Stomach (tissue), 9 donors: ENCODE data around the gene DCBLD1. TPM values are rescaled to one million over a fixed set of nuclear protein-coding genes. Genes with fewer than 3 reads are reported as not detected.

Experiments used
- DNase-seq, 2 donors: peaks; one replicate each; pipeline versions ENCODE4 v3.0.0 to v3.0.0-alpha.2; 2013 to 2019
- H3K27ac ChIP-seq, 5 donors: fragments of 200-600 bp in 4 of 5; sonication (generic) in 4 of 5; one replicate each; pipeline ENCODE4 v1.5.1; 2013 to 2019; ENCODE audit warnings: mild to moderate bottlenecking in 1 of 5, moderate library complexity in 1 of 5
- H3K27me3 ChIP-seq, 3 donors: fragments of 200-600 bp; sonication (generic); one replicate each; pipeline ENCODE4 v1.5.1; 2017 to 2019; ENCODE audit warnings: mixed run types in 1 of 3
- H3K36me3 ChIP-seq, 4 donors: fragments of 200-600 bp; sonication (generic); 1 replicate in 3 of 4; 2 replicates in 1 of 4; pipeline ENCODE4 v1.5.1; 2016 to 2019
- H3K4me1 ChIP-seq, 4 donors: fragments of 200-600 bp; sonication (generic); one replicate each; pipeline ENCODE4 v1.5.1; 2016 to 2019
- H3K4me3 ChIP-seq, 4 donors: fragments of 200-600 bp; sonication (generic) in 3 of 4; one replicate each; pipeline ENCODE4 v1.5.1; 2016 to 2019; ENCODE audit warnings: mild to moderate bottlenecking in 1 of 4
- H3K9me3 ChIP-seq, 4 donors: fragments of 200-600 bp; sonication (generic); one replicate each; pipeline ENCODE4 v1.5.1; 2016 to 2019
- EP300 ChIP-seq: sonication (generic); formaldehyde crosslinking; IDR thresholded peaks from one replicate; pipeline ENCODE4 v1.6.1; 2017; ENCODE audit warnings: antibody characterized with exemption
- POLR2A ChIP-seq, 4 donors: fragments of 450-650 bp; IDR thresholded peaks; one replicate each; pipeline ENCODE4 v1.6.1; 2016; ENCODE audit warnings: antibody characterized with exemption in 4 of 4, control low read depth in 2 of 4, mild to moderate bottlenecking in 1 of 4, moderate library complexity in 1 of 4
- POLR2AphosphoS5 ChIP-seq, 3 donors: sonication (generic); formaldehyde crosslinking; IDR thresholded peaks; one replicate each; pipeline ENCODE4 v1.6.1; 2016; ENCODE audit warnings: antibody characterized with exemption in 3 of 3
- WGBS, 5 donors: extraction: QIAGEN DNeasy Blood & Tissue Kit in 3 of 5; methylation state at CpG; one replicate each; pipeline versions ENCODE4 v1.1.5 to v1.1.7; 2013 to 2018; 5-methylcytosine and 5-hydroxymethylcytosine counted together
- intact Hi-C: fragments of 100-400 bp; cut with DNase I; formaldehyde crosslinking; loops from one replicate; pipeline ENCODE4 v1.15.1; 2023; ENCODE audit warnings: low total_unique reads
- polyA plus RNA-seq, 3 donors: library from polyadenylated mRNA; stranded (reverse); fragments of 200-250 nt; gene quantifications; one replicate each; pipeline ENCODE4 v1.2.3, GENCODE V29; 2013
- total RNA-seq, 5 donors: library from RNA; depleted of rRNA; stranded (reverse); fragments of >200 nt; gene quantifications; one replicate each; pipeline versions ENCODE4 v1.1.0 to v1.2.3, GENCODE V29; 2014 to 2016
- TF ChIP-seq, protein P1 (sequence below), 7 experiments: fragments of 450-650 bp in 4 of 7; fragments of 200-600 bp in 3 of 7; sonication (generic) in 3 of 7; IDR thresholded peaks; one replicate each; pipeline ENCODE4 v1.5.1; 2016 to 2019; ENCODE audit warnings: antibody characterized with exemption in 7 of 7, control low read depth in 2 of 7, mild to moderate bottlenecking in 1 of 7
- donor health status: healthy with polysubstance abuse.
- donor health status: Bipolar disorder and iron deficiency.
- donor health status: healthy.

The DCBLD1 gene
- total and polyA plus RNA-seq, 8 donors = 3.4 to 28.5 (median 9.1) TPM

- no peaks in the 10 kb centered on the region for H3K36me3 ChIP-seq
- no peaks in the 10 kb centered on the region for H3K9me3 ChIP-seq
- peaks cover 0 to 17% (median 0%) of the 10 kb centered on the region in 4 donors for H3K4me1 ChIP-seq
- no peak overlapping the region for H3K4me3 ChIP-seq
- intact Hi-C loops = no loop called here
- TF ChIP-seq POLR2AphosphoS5 (IDR thresholded peaks at IDR 0.05) = no peak
- TF ChIP-seq, protein P1, sequence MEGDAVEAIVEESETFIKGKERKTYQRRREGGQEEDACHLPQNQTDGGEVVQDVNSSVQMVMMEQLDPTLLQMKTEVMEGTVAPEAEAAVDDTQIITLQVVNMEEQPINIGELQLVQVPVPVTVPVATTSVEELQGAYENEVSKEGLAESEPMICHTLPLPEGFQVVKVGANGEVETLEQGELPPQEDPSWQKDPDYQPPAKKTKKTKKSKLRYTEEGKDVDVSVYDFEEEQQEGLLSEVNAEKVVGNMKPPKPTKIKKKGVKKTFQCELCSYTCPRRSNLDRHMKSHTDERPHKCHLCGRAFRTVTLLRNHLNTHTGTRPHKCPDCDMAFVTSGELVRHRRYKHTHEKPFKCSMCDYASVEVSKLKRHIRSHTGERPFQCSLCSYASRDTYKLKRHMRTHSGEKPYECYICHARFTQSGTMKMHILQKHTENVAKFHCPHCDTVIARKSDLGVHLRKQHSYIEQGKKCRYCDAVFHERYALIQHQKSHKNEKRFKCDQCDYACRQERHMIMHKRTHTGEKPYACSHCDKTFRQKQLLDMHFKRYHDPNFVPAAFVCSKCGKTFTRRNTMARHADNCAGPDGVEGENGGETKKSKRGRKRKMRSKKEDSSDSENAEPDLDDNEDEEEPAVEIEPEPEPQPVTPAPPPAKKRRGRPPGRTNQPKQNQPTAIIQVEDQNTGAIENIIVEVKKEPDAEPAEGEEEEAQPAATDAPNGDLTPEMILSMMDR (IDR thresholded peaks at IDR 0.05) = no peak
- TF ChIP-seq EP300 = no peak
- no peak for TF ChIP-seq POLR2A (IDR thresholded peaks at IDR 0.05)
- 74 to 93% (median 76%) methylated on average over 2 of the region's 2 CpGs for WGBS, 5 donors
- no peak overlapping the region for H3K27ac ChIP-seq
- DNase-seq = no peak
- H3K27me3 ChIP-seq = no peaks in the 10 kb centered on the region
These were observed 23.1 kb upstream of the DCBLD1 start for GRCh38 chr6:117459204-117459944.

- DNase-seq = no peak
- Histone ChIP-seq H3K36me3 (no peaks in the 10 kb centered on the region), H3K4me3 (no peak overlapping the region), H3K4me1 (peaks cover 0 to 5% (median 0%) of the 10 kb centered on the region in 4 donors), H3K9me3 (no peaks in the 10 kb centered on the region), H3K27ac (no peak overlapping the region), H3K27me3 (no peaks in the 10 kb centered on the region)
- intact Hi-C loops = no loop called here
- WGBS, 5 donors = 60 to 69% (median 66%) methylated on average over 4 of the region's 4 CpGs
- TF ChIP-seq, protein P1 (IDR thresholded peaks at IDR 0.05) = no peak
- TF ChIP-seq POLR2A (IDR thresholded peaks at IDR 0.05) = no peak
- no peak for TF ChIP-seq EP300
- no peak for TF ChIP-seq POLR2AphosphoS5 (IDR thresholded peaks at IDR 0.05)
These were observed 18.5 kb upstream of the DCBLD1 start for GRCh38 chr6:117463762-117464665.

GRCh38 chr6:117464700-117465099 is 17.8 kb upstream of the DCBLD1 start:
- no peak for DNase-seq
- intact Hi-C loops = no loop called here
- H3K9me3 ChIP-seq = no peaks in the 10 kb centered on the region
- no peak overlapping the region for H3K4me3 ChIP-seq
- H3K36me3 ChIP-seq = no peaks in the 10 kb centered on the region
- no peak for TF ChIP-seq POLR2A (IDR thresholded peaks at IDR 0.05)
- no peak for TF ChIP-seq EP300
- no peak for TF ChIP-seq POLR2AphosphoS5 (IDR thresholded peaks at IDR 0.05)
- TF ChIP-seq, protein P1 (IDR thresholded peaks at IDR 0.05) = no peak
- 49 to 97% (median 79%) methylated on average over 2 of the region's 2 CpGs for WGBS, 5 donors
- peaks cover 0 to 5% (median 0%) of the 10 kb centered on the region in 4 donors for H3K4me1 ChIP-seq
- H3K27ac ChIP-seq = no peak overlapping the region
- H3K27me3 ChIP-seq = no peaks in the 10 kb centered on the region

DNA sequence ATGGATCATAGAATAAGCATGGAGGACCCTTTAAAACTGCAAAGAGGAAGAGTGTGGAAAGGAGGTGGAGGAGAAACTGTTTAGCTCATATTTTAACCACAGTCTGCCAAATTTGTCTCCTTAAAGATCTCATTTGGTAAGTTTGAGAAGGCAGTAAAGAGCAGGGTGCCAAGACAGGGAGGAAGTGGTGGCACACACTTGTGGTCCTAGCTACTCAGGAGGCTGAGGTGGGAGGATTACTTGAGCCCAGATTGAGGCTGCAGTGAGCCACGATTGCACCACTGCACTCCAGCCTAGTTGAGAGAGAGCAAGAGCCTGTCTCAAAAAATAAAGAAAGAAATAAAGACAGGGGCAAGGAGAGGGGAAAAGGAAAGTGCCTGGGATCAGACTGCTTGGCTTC is 16.8 kb upstream of the DCBLD1 start:
- WGBS, 5 donors = 26 to 73% (median 60%) methylated on average over 1 of the region's 1 CpG
- Histone ChIP-seq H3K4me3 (no peak overlapping the region), H3K27ac (no peak overlapping the region), H3K36me3 (no peaks in the 10 kb centered on the region), H3K9me3 (no peaks in the 10 kb centered on the region), H3K27me3 (no peaks in the 10 kb centered on the region), H3K4me1 (peaks cover 0 to 5% (median 0%) of the 10 kb centered on the region in 4 donors)
- no peak for TF ChIP-seq EP300
- TF ChIP-seq POLR2AphosphoS5 (IDR thresholded peaks at IDR 0.05) = no peak
- no peak for TF ChIP-seq POLR2A (IDR thresholded peaks at IDR 0.05)
- intact Hi-C loops = no loop called here
- DNase-seq = no peak
